Stomach (tissue), 9 donors: ENCODE results near the gene CNTFR. TPM values are rescaled to one million over a fixed set of nuclear protein-coding genes. Genes with fewer than 3 reads are reported as not detected.

ENCODE experiments used
- DNase-seq, 2 donors: peaks; one replicate each; pipeline versions ENCODE4 v3.0.0 to v3.0.0-alpha.2; 2013 to 2019
- H3K27ac ChIP-seq, 5 donors: fragments of 200-600 bp in 4 of 5; sonication (generic) in 4 of 5; one replicate each; pipeline ENCODE4 v1.5.1; 2013 to 2019; ENCODE audit warnings: mild to moderate bottlenecking in 1 of 5, moderate library complexity in 1 of 5
- H3K27me3 ChIP-seq, 3 donors: fragments of 200-600 bp; sonication (generic); one replicate each; pipeline ENCODE4 v1.5.1; 2017 to 2019; ENCODE audit warnings: mixed run types in 1 of 3
- H3K36me3 ChIP-seq, 4 donors: fragments of 200-600 bp; sonication (generic); 1 replicate in 3 of 4; 2 replicates in 1 of 4; pipeline ENCODE4 v1.5.1; 2016 to 2019
- H3K4me1 ChIP-seq, 4 donors: fragments of 200-600 bp; sonication (generic); one replicate each; pipeline ENCODE4 v1.5.1; 2016 to 2019
- H3K4me3 ChIP-seq, 4 donors: fragments of 200-600 bp; sonication (generic) in 3 of 4; one replicate each; pipeline ENCODE4 v1.5.1; 2016 to 2019; ENCODE audit warnings: mild to moderate bottlenecking in 1 of 4
- H3K9me3 ChIP-seq, 4 donors: fragments of 200-600 bp; sonication (generic); one replicate each; pipeline ENCODE4 v1.5.1; 2016 to 2019
- EP300 ChIP-seq: sonication (generic); formaldehyde crosslinking; IDR thresholded peaks from one replicate; pipeline ENCODE4 v1.6.1; 2017; ENCODE audit warnings: antibody characterized with exemption
- POLR2A ChIP-seq, 4 donors: fragments of 450-650 bp; IDR thresholded peaks; one replicate each; pipeline ENCODE4 v1.6.1; 2016; ENCODE audit warnings: antibody characterized with exemption in 4 of 4, control low read depth in 2 of 4, mild to moderate bottlenecking in 1 of 4, moderate library complexity in 1 of 4
- POLR2AphosphoS5 ChIP-seq, 3 donors: sonication (generic); formaldehyde crosslinking; IDR thresholded peaks; one replicate each; pipeline ENCODE4 v1.6.1; 2016; ENCODE audit warnings: antibody characterized with exemption in 3 of 3
- WGBS, 5 donors: extraction: QIAGEN DNeasy Blood & Tissue Kit in 3 of 5; methylation state at CpG; one replicate each; pipeline versions ENCODE4 v1.1.5 to v1.1.7; 2013 to 2018; 5-methylcytosine and 5-hydroxymethylcytosine counted together
- intact Hi-C: fragments of 100-400 bp; cut with DNase I; formaldehyde crosslinking; loops from one replicate; pipeline ENCODE4 v1.15.1; 2023; ENCODE audit warnings: low total_unique reads
- polyA plus RNA-seq, 3 donors: library from polyadenylated mRNA; stranded (reverse); fragments of 200-250 nt; gene quantifications; one replicate each; pipeline ENCODE4 v1.2.3, GENCODE V29; 2013
- total RNA-seq, 5 donors: library from RNA; depleted of rRNA; stranded (reverse); fragments of >200 nt; gene quantifications; one replicate each; pipeline versions ENCODE4 v1.1.0 to v1.2.3, GENCODE V29; 2014 to 2016
- TF ChIP-seq, protein P1 (sequence below), 7 experiments: fragments of 450-650 bp in 4 of 7; fragments of 200-600 bp in 3 of 7; sonication (generic) in 3 of 7; IDR thresholded peaks; one replicate each; pipeline ENCODE4 v1.5.1; 2016 to 2019; ENCODE audit warnings: antibody characterized with exemption in 7 of 7, control low read depth in 2 of 7, mild to moderate bottlenecking in 1 of 7
- donor health status: healthy with polysubstance abuse.
- donor health status: Bipolar disorder and iron deficiency.
- donor health status: healthy.

CNTFR gene
- total and polyA plus RNA-seq, 8 donors: 2.2 to 15.8 (median 2.9) TPM; not detected in 1

DNA sequence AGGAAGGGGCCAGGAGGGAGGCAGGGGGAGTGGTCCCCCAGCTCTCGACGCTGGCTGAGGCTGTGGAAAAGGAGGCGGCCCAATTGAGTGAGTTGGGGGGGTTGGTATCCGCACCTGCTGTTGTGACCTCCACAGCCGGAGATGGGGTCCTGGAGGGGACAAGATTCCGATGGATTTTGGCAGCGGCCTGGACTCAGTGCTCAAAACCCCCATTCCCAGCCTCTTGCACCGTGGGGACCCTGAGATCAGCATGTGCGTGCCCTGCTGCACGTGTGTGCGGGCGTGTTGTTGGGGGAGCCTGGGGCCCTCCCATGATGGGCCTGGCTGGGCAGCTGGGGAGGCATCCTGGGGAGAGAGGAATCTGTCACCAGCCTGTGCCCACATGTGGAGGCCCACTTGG, 15.0 kb downstream of the CNTFR start:
- H3K9me3 ChIP-seq: no peaks in the 10 kb centered on the region
- intact Hi-C loops: no loop called here
- no peaks in the 10 kb centered on the region for H3K36me3 ChIP-seq
- peaks cover 11 to 40% (median 28%) of the 10 kb centered on the region in 4 donors for H3K4me1 ChIP-seq
- WGBS, 5 donors: 87 to 97% (median 93%) methylated on average over 8 to 12 of the region's 12 CpGs
- peaks cover 0 to 67% (median 36%) of the 10 kb centered on the region in 3 donors for H3K27me3 ChIP-seq
- no peak overlapping the region for H3K27ac ChIP-seq
- no peak for DNase-seq
- H3K4me3 ChIP-seq: no peak overlapping the region
- TF ChIP-seq, protein P1, sequence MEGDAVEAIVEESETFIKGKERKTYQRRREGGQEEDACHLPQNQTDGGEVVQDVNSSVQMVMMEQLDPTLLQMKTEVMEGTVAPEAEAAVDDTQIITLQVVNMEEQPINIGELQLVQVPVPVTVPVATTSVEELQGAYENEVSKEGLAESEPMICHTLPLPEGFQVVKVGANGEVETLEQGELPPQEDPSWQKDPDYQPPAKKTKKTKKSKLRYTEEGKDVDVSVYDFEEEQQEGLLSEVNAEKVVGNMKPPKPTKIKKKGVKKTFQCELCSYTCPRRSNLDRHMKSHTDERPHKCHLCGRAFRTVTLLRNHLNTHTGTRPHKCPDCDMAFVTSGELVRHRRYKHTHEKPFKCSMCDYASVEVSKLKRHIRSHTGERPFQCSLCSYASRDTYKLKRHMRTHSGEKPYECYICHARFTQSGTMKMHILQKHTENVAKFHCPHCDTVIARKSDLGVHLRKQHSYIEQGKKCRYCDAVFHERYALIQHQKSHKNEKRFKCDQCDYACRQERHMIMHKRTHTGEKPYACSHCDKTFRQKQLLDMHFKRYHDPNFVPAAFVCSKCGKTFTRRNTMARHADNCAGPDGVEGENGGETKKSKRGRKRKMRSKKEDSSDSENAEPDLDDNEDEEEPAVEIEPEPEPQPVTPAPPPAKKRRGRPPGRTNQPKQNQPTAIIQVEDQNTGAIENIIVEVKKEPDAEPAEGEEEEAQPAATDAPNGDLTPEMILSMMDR (IDR thresholded peaks at IDR 0.05): no peak
- no peak for TF ChIP-seq POLR2A (IDR thresholded peaks at IDR 0.05)
- TF ChIP-seq POLR2AphosphoS5 (IDR thresholded peaks at IDR 0.05): no peak
- no peak for TF ChIP-seq EP300

DNA sequence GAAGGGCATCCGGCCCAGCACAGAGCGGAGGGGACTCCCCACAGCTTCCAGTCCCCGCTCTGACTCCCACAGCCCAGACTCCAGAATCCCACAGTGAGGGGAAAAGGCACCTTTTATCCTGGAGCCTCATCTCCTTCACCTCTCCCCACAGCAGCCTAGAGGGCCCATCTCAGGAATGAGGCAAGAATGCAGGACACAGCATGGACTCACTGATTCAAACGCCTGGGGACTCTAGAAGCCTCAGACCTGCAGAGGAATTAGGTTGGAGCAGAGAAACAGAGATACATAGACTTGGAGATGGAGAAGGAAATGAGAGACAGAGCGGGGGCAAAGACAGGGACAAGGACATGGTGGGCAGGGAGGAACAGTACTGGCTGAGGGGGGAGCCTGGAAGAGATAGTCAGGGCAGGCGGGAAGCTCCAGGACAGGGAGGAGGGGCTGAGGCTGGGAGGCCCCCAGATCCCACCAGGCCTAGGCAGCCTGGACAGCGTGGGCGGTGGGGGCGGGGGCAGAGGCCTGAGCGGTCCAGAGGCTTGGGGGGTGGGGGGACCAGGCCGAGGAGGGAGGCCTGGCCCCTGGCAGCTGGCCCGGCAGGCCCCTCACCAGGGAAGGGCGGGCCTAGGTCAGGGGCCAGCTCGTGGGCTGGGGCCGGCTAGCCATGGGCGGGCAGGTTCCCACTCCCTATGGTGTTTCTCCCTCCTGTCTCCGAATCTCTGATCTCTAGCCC, 15.8 kb downstream of the CNTFR start:
- Histone ChIP-seq H3K4me1 (peaks cover 11 to 32% (median 20%) of the 10 kb centered on the region in 4 donors), H3K27me3 (peaks cover 0 to 61% (median 28%) of the 10 kb centered on the region in 3 donors), H3K36me3 (no peaks in the 10 kb centered on the region), H3K27ac (no peak overlapping the region), H3K4me3 (no peak overlapping the region), H3K9me3 (no peaks in the 10 kb centered on the region)
- 77 to 87% (median 84%) methylated on average over 12 to 17 of the region's 17 CpGs for WGBS, 5 donors
- TF ChIP-seq, protein P1 (IDR thresholded peaks at IDR 0.05): no peak
- TF ChIP-seq EP300 (no peak), POLR2A (IDR thresholded peaks at IDR 0.05) (no peak), POLR2AphosphoS5 (IDR thresholded peaks at IDR 0.05) (no peak)
- intact Hi-C loops: no loop called here
- DNase-seq: peak in 1 of 2 donors; percentile 48

DNA sequence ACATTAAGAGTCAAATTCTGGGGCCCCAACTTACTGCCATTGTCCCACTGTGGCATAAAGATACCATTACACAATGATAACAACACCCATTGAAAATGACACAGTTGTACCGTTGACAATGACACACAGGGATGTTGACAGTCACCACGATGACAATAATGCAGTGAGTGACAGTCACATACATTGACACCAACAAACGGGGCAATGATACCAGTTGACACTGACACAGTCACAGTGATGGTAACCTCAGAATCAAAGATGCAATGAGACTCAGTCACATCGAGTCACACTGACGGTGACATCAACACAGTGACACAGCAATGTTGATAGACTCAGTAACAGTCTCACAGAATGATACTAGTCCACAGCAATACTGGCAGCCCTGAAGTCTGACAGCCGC, 16.9 kb downstream of the CNTFR start:
- Histone ChIP-seq H3K4me3 (no peak overlapping the region), H3K36me3 (no peaks in the 10 kb centered on the region), H3K27ac (no peak overlapping the region), H3K4me1 (peaks cover 2 to 23% (median 9%) of the 10 kb centered on the region in 4 donors), H3K27me3 (peaks cover 0 to 61% (median 16%) of the 10 kb centered on the region in 3 donors), H3K9me3 (no peaks in the 10 kb centered on the region)
- no peak for DNase-seq
- intact Hi-C loops: no loop called here
- TF ChIP-seq EP300 (no peak), POLR2AphosphoS5 (IDR thresholded peaks at IDR 0.05) (no peak), POLR2A (IDR thresholded peaks at IDR 0.05) (no peak)
- TF ChIP-seq, protein P1 (IDR thresholded peaks at IDR 0.05): no peak
- WGBS, 5 donors: 71 to 86% (median 76%) methylated on average over 6 of the region's 6 CpGs

DNA sequence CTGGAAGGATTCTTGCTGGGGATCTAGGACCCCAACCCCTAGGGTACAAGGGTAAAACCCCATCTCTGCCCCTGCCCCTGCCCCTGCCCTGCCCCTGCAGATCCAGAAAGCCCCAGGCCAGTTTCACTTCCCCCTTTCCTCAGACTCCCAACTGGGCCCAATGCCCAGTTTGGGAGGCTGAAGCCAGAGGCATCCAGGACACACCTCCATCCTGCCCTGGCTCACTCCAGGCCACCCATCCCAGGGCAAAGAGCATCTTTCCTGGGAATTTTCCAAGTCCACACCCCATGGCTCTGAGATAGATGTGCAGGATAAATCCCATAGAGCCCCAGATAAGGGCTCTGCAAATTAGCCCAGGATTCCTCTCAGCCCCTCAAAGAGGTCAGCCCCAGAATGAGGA, 17.4 kb downstream of the CNTFR start:
- Histone ChIP-seq H3K36me3 (no peaks in the 10 kb centered on the region), H3K27me3 (peaks cover 0 to 60% (median 11%) of the 10 kb centered on the region in 3 donors), H3K4me3 (no peak overlapping the region), H3K27ac (no peak overlapping the region), H3K9me3 (no peaks in the 10 kb centered on the region), H3K4me1 (peaks cover 0 to 18% (median 5%) of the 10 kb centered on the region in 4 donors)
- TF ChIP-seq, protein P1 (IDR thresholded peaks at IDR 0.05): no peak
- TF ChIP-seq POLR2A (IDR thresholded peaks at IDR 0.05): no peak
- no peak for TF ChIP-seq EP300
- no peak for TF ChIP-seq POLR2AphosphoS5 (IDR thresholded peaks at IDR 0.05)
- DNase-seq: no peak
- intact Hi-C loops: no loop called here
